KMS-11 (cell line): ENCODE measurements around the gene SLC8B1.

ENCODE experiments used
- H2AFZ ChIP-seq: fragments of 200-600 bp; sonication (generic); 2 replicates; pipeline ENCODE4 v1.6.1; 2016; ENCODE audit warnings: antibody characterized with exemption, mixed run types, low read depth
- H3K27ac ChIP-seq: fragments of 200-600 bp; sonication (generic); 2 replicates; pipeline ENCODE4 v1.6.1; 2016; ENCODE audit warnings: mild to moderate bottlenecking, mixed run types
- H3K27me3 ChIP-seq: fragments of 200-600 bp; sonication (generic); 2 replicates; pipeline ENCODE4 v1.6.1; 2017; ENCODE audit warnings: mild to moderate bottlenecking, low read depth, mixed run types, moderate library complexity; ENCODE audit not compliant: insufficient read depth
- H3K36me3 ChIP-seq: fragments of 200-600 bp; sonication (generic); 2 replicates; pipeline ENCODE4 v1.6.1; 2017; ENCODE audit warnings: mild to moderate bottlenecking, mixed run types; ENCODE audit not compliant: insufficient read depth
- H3K4me1 ChIP-seq: fragments of 200-600 bp; sonication (generic); 2 replicates; pipeline ENCODE4 v1.6.1; 2016; ENCODE audit warnings: mild to moderate bottlenecking, low read depth, mixed run types; ENCODE audit not compliant: poor library complexity, severe bottlenecking
- H3K4me2 ChIP-seq: fragments of 200-600 bp; sonication (generic); 2 replicates; pipeline ENCODE4 v1.7.0; 2016; ENCODE audit warnings: mild to moderate bottlenecking, mixed run types
- H3K4me3 ChIP-seq: fragments of 200-600 bp; sonication (generic); IDR thresholded peaks from 2 replicates; pipeline ENCODE4 v1.6.1; 2017; ENCODE audit warnings: low read depth, low read length, mixed read lengths; ENCODE audit not compliant: insufficient read depth
- H3K79me2 ChIP-seq: fragments of 200-600 bp; sonication (generic); 2 replicates; pipeline ENCODE4 v1.6.1; 2016; ENCODE audit warnings: low read depth, mixed run types; ENCODE audit not compliant: insufficient read depth
- H3K9ac ChIP-seq: fragments of 200-600 bp; sonication (generic); 2 replicates; pipeline ENCODE4 v1.6.1; 2016; ENCODE audit warnings: mild to moderate bottlenecking, mixed run types
- H4K20me1 ChIP-seq: fragments of 200-600 bp; sonication (generic); 2 replicates; pipeline ENCODE4 v1.6.1; 2016; ENCODE audit warnings: mild to moderate bottlenecking, mixed run types; ENCODE audit not compliant: insufficient read depth
- TF ChIP-seq, protein P1 (sequence below): fragments of 200-600 bp; sonication (generic); conservative IDR thresholded peaks from 2 replicates; pipeline ENCODE4 v1.6.1; 2017; ENCODE audit warnings: low read depth, mild to moderate bottlenecking, antibody characterized with exemption, low read length, moderate library complexity, mixed read lengths

Gene SLC8B1

DNA sequence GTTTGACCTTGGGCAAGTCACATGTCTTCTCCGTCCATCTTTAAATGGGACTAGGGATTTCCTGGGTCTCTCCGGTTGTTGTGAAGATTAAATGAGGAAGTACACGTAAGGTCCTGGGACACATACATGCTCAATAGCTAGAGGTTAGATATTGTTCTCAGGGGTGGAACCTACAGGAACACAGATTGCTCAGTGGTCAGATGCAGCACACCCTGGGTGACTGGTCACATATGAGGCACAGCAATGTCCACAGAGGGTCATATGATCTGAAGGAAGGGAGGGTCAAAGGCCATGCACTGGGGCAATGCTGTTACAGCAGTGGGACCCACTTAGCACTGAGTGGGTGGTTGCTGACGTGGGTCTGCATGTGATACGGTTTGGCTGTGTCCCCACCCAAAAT is 11.4 kb upstream of the SLC8B1 start:
- Histone ChIP-seq H3K4me1 (no peaks in the 10 kb centered on the region), H4K20me1 (no peaks in the 10 kb centered on the region)

GRCh38 chr12:113345318-113345717 is 10.4 kb upstream of the SLC8B1 start:
- H3K27me3 ChIP-seq, result no peaks in the 10 kb centered on the region
- TF ChIP-seq, protein P1, sequence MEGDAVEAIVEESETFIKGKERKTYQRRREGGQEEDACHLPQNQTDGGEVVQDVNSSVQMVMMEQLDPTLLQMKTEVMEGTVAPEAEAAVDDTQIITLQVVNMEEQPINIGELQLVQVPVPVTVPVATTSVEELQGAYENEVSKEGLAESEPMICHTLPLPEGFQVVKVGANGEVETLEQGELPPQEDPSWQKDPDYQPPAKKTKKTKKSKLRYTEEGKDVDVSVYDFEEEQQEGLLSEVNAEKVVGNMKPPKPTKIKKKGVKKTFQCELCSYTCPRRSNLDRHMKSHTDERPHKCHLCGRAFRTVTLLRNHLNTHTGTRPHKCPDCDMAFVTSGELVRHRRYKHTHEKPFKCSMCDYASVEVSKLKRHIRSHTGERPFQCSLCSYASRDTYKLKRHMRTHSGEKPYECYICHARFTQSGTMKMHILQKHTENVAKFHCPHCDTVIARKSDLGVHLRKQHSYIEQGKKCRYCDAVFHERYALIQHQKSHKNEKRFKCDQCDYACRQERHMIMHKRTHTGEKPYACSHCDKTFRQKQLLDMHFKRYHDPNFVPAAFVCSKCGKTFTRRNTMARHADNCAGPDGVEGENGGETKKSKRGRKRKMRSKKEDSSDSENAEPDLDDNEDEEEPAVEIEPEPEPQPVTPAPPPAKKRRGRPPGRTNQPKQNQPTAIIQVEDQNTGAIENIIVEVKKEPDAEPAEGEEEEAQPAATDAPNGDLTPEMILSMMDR, result no peak
- H4K20me1 ChIP-seq, result no peaks in the 10 kb centered on the region
- H3K27ac ChIP-seq, result no peak overlapping the region
- H3K36me3 ChIP-seq, result no peaks in the 10 kb centered on the region
- H2AFZ ChIP-seq, result no peak overlapping the region
- H3K9ac ChIP-seq, result no peak overlapping the region
- H3K4me2 ChIP-seq, result no peak overlapping the region
- H3K4me1 ChIP-seq, result no peaks in the 10 kb centered on the region
- H3K4me3 ChIP-seq, result no peak overlapping the region
- no peaks in the 10 kb centered on the region for H3K79me2 ChIP-seq

More for the DNA sequence above, 11.4 kb upstream of the SLC8B1 start:
- TF ChIP-seq, protein P1, result no peak
- Histone ChIP-seq H3K27ac (no peak overlapping the region), H2AFZ (no peak overlapping the region), H3K79me2 (no peaks in the 10 kb centered on the region), H3K27me3 (no peaks in the 10 kb centered on the region), H3K36me3 (no peaks in the 10 kb centered on the region), H3K4me3 (no peak overlapping the region), H3K4me2 (no peak overlapping the region), H3K9ac (no peak overlapping the region)

GRCh38 chr12:113341535-113341934 is 6.6 kb upstream of the SLC8B1 start:
- no peak overlapping the region for H3K27ac ChIP-seq
- H3K27me3 ChIP-seq, result no peaks in the 10 kb centered on the region
- H3K4me3 ChIP-seq, result no peak overlapping the region
- H4K20me1 ChIP-seq, result no peaks in the 10 kb centered on the region
- H3K36me3 ChIP-seq, result no peaks in the 10 kb centered on the region
- H3K4me1 ChIP-seq, result no peaks in the 10 kb centered on the region
- H3K4me2 ChIP-seq, result no peak overlapping the region
- no peak overlapping the region for H2AFZ ChIP-seq
- H3K9ac ChIP-seq, result no peak overlapping the region
- no peaks in the 10 kb centered on the region for H3K79me2 ChIP-seq
- TF ChIP-seq, protein P1, result no peak

DNA sequence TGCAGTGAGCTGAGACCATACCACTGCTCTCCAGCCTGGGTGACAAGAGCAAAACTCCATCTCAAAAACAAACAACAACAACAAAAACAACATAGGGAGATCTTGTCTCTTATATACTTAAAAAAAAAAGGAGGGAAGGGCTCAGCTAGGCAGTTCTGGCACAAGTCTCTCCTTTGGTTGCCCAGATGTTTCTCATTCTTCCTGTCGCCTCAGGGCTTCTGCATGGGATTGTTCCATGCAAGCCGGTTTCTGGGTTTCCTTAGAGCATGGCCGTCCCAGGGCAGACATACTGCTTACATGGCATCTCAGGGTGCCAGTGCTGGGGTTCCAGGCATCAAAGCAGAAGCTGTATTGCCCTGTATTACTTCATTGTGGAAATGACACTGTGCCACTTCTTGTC is 5.2 kb upstream of the SLC8B1 start:
- no peaks in the 10 kb centered on the region for H3K36me3 ChIP-seq
- H3K4me3 ChIP-seq, result no peak overlapping the region
- H3K4me2 ChIP-seq, result no peak overlapping the region
- H3K27me3 ChIP-seq, result no peaks in the 10 kb centered on the region
- no peak overlapping the region for H2AFZ ChIP-seq
- no peak overlapping the region for H3K27ac ChIP-seq
- no peak overlapping the region for H3K9ac ChIP-seq
- no peaks in the 10 kb centered on the region for H3K4me1 ChIP-seq
- TF ChIP-seq, protein P1, result no peak
- H3K79me2 ChIP-seq, result no peaks in the 10 kb centered on the region
- H4K20me1 ChIP-seq, result no peaks in the 10 kb centered on the region

DNA sequence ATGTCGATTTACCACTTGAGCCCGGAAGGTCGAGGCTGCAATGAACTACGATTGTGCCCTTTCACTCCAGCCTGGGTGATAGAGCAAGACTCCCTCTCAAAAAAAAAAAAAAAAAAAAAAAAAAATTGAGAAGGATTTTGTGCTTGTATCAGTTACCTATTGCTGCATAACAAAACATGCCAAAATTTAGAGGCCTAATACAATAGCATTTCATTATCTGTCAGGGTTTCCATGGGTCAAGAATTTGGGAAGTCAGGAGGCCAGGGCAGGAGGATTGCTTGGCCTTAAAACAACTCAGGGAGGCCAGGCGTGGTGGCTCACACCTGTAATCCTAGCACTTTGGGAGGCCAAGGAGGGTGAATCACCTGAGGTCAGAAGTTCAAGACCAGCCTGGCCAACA is 4.6 kb upstream of the SLC8B1 start:
- H3K27me3 ChIP-seq, result no peaks in the 10 kb centered on the region
- H3K9ac ChIP-seq, result no peak overlapping the region
- H3K27ac ChIP-seq, result no peak overlapping the region
- H3K36me3 ChIP-seq, result no peaks in the 10 kb centered on the region
- no peak overlapping the region for H2AFZ ChIP-seq
- H3K4me3 ChIP-seq, result no peak overlapping the region
- H3K4me1 ChIP-seq, result no peaks in the 10 kb centered on the region
- H3K79me2 ChIP-seq, result no peaks in the 10 kb centered on the region
- no peak overlapping the region for H3K4me2 ChIP-seq
- TF ChIP-seq, protein P1, result no peak
- no peaks in the 10 kb centered on the region for H4K20me1 ChIP-seq
